ENCODE data around the gene SUSD6.

- TF ChIP-seq, protein P1, sequence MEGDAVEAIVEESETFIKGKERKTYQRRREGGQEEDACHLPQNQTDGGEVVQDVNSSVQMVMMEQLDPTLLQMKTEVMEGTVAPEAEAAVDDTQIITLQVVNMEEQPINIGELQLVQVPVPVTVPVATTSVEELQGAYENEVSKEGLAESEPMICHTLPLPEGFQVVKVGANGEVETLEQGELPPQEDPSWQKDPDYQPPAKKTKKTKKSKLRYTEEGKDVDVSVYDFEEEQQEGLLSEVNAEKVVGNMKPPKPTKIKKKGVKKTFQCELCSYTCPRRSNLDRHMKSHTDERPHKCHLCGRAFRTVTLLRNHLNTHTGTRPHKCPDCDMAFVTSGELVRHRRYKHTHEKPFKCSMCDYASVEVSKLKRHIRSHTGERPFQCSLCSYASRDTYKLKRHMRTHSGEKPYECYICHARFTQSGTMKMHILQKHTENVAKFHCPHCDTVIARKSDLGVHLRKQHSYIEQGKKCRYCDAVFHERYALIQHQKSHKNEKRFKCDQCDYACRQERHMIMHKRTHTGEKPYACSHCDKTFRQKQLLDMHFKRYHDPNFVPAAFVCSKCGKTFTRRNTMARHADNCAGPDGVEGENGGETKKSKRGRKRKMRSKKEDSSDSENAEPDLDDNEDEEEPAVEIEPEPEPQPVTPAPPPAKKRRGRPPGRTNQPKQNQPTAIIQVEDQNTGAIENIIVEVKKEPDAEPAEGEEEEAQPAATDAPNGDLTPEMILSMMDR (IDR thresholded peaks at IDR 0.05) = no peak
- no peak for TF ChIP-seq EZH2 (IDR thresholded peaks at IDR 0.05; ENCODE audit: borderline replicate concordance, insufficient read depth, low read depth, low read length, poor library complexity, severe bottlenecking)
These were observed 3.7 kb downstream of the SUSD6 start for GRCh38 chr14:69615121-69615495.

Data from B cell (primary cell).